Measurements from ENCODE around the gene ST3GAL4.

The ST3GAL4 gene

DNA sequence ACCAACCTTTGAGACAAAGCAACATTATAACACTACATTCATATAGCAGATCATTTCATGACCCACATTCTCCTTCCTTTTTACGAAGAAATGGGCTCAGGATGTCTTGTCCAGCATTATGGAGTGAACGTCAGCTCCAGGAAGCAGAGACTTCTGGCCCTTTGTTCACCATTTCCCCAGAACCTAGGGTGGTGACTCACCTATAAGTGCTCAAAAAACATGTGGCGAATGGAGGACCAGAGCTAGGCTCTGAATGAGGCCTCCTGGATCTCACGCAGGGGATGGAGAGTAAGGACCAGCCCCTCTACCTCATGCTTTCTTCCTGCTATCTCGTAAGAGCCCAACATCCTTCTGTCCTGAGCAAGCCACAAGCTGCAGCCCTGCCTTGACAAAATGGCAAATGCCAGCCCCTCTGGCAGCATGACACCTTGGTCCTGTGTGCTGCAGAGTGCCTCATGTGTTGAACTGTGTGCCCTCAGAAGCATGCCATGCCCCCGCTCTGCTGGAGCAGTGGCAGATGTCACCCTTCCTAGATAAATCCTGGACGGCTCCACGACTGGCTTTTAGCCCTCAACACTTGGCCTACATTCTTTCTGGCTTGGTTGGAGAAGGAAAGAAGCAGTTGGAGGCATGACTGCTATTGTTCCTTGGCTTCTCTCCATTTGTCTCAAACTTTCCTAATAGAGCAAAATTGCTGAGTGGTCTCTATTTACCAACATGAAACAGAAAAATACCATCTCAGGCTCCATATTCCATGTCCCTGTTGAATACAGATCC is 6.5 kb upstream of the ST3GAL4 start:
- peak overlapping the region; percentile 5 for H3K27ac ChIP-seq (ENCODE audit: poor library complexity, severe bottlenecking)
- DNase-seq (ENCODE audit: low spot score) (no peak), ATAC-seq (ENCODE audit: low read depth) (no peak)
- H3K4me1 ChIP-seq (ENCODE audit: insufficient read depth, poor library complexity, severe bottlenecking) = peaks cover 49% of the 10 kb centered on the region
- no peaks in the 10 kb centered on the region for H3K27me3 ChIP-seq (ENCODE audit: insufficient read depth, poor library complexity, severe bottlenecking)
- no peak overlapping the region for H3K4me3 ChIP-seq (ENCODE audit: severe bottlenecking)
- TF ChIP-seq, protein P1, sequence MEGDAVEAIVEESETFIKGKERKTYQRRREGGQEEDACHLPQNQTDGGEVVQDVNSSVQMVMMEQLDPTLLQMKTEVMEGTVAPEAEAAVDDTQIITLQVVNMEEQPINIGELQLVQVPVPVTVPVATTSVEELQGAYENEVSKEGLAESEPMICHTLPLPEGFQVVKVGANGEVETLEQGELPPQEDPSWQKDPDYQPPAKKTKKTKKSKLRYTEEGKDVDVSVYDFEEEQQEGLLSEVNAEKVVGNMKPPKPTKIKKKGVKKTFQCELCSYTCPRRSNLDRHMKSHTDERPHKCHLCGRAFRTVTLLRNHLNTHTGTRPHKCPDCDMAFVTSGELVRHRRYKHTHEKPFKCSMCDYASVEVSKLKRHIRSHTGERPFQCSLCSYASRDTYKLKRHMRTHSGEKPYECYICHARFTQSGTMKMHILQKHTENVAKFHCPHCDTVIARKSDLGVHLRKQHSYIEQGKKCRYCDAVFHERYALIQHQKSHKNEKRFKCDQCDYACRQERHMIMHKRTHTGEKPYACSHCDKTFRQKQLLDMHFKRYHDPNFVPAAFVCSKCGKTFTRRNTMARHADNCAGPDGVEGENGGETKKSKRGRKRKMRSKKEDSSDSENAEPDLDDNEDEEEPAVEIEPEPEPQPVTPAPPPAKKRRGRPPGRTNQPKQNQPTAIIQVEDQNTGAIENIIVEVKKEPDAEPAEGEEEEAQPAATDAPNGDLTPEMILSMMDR (IDR thresholded peaks at IDR 0.05; ENCODE audit: poor library complexity, severe bottlenecking) = no peak
- peaks cover 32% of the 10 kb centered on the region for H3K36me3 ChIP-seq (ENCODE audit: low read depth)
- H3K9me3 ChIP-seq (ENCODE audit: severe bottlenecking) = no peaks in the 10 kb centered on the region

DNA sequence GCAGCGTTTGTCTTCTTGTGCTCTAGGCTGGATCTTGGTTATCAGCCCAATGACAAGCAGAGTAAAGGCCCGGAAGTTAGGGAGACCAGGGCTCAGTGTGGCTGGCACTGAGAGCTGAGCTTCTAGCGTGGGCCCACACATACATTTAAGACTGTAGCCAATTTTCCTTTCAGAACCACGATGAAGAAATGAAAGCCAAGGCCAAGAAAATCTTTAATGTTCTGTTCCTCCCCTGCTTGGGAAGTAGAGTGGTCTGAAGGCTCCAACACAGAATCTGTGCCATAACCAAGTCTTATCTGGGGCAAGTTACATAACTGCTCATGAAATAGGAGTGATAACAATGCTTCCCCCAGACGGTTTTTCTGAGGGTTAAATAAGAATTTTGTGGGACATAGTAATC is 4.7 kb upstream of the ST3GAL4 start:
- H3K27ac ChIP-seq (ENCODE audit: poor library complexity, severe bottlenecking) = no peak overlapping the region

DNA sequence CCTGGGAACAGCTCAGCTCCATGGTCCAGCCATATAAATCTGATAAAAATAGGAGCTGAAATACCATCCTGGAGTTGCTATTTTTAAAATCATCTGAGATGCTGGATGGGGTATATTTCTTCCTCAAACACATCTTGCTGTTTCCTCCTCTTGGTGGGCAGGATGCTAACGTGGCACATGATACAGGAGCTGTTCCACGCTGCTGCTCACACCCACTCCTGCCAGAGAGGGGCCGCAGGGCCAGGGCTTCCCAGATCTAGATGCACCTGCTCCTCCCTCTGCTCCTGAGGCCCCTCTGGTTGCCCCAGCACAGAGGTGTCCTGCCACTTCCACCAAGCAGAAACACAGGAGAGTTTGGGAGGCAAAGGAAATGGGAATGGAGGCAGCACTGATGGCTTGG is 3.3 kb upstream of the ST3GAL4 start:
- H3K4me3 ChIP-seq (ENCODE audit: severe bottlenecking) = no peak overlapping the region
- peak overlapping the region; percentile 94 for H3K27ac ChIP-seq (ENCODE audit: poor library complexity, severe bottlenecking)
- no peaks in the 10 kb centered on the region for H3K9me3 ChIP-seq (ENCODE audit: severe bottlenecking)
- ATAC-seq (ENCODE audit: low read depth) = no peak
- peaks cover 42% of the 10 kb centered on the region for H3K4me1 ChIP-seq (ENCODE audit: insufficient read depth, poor library complexity, severe bottlenecking)
- no peak for DNase-seq (ENCODE audit: low spot score)
- TF ChIP-seq, protein P1 (IDR thresholded peaks at IDR 0.05; ENCODE audit: poor library complexity, severe bottlenecking) = no peak
- H3K36me3 ChIP-seq (ENCODE audit: low read depth) = peaks cover 37% of the 10 kb centered on the region
- H3K27me3 ChIP-seq (ENCODE audit: insufficient read depth, poor library complexity, severe bottlenecking) = no peaks in the 10 kb centered on the region

More for the DNA sequence above, 4.7 kb upstream of the ST3GAL4 start:
- H3K4me3 ChIP-seq (ENCODE audit: severe bottlenecking) = no peak overlapping the region
- DNase-seq (ENCODE audit: low spot score) = no peak
- H3K36me3 ChIP-seq (ENCODE audit: low read depth) = peaks cover 37% of the 10 kb centered on the region
- TF ChIP-seq, protein P1 (IDR thresholded peaks at IDR 0.05; ENCODE audit: poor library complexity, severe bottlenecking) = no peak
- H3K9me3 ChIP-seq (ENCODE audit: severe bottlenecking) = no peaks in the 10 kb centered on the region
- no peaks in the 10 kb centered on the region for H3K27me3 ChIP-seq (ENCODE audit: insufficient read depth, poor library complexity, severe bottlenecking)
- ATAC-seq (ENCODE audit: low read depth) = no peak
- peaks cover 53% of the 10 kb centered on the region for H3K4me1 ChIP-seq (ENCODE audit: insufficient read depth, poor library complexity, severe bottlenecking)

DNA sequence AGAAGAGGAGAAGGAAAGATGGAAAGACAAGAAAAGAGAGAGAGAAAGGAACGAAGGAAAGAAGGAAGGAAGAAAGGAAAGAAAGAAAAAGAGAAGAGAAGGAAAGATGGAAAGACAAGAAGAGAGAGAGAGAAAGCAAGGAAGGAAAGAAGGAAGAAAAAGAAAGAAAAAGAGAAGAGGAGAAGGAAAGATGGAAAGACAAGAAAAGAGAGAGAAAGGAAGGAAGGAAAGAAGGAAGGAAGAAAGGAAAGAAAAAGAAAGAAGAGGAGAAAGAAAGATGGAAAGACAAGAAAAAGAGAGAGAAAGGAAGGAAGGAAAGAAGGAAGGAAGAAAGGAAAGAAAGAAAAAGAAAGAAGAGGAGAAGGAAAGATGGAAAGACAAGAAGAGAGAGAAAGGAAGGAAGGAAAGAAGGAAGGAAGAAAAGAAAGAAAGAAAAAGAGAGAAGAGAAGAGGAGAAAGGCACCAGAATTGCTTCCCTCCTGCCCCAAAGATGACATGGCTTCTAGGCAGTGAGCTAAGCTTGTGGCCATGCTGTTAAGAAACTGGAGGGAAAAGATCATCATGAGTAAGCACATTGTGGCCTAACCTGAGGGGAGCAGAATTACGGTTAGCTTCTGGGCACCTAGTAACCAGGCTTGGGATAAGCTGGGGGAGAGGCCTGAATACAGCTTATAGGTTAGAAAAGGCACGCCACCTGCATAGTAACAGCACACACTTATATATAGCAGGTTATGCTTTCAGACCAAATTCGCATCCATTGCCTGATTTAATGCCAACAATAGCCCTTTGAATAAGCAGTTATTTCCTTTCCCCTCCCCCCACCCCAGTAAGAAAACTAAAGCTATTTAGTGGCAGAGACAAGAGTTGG is 2.3 kb upstream of the ST3GAL4 start:
- H3K27ac ChIP-seq (ENCODE audit: poor library complexity, severe bottlenecking) = peak overlapping the region; percentile 94
- DNase-seq (ENCODE audit: low spot score) = peak; percentile 60
- no peaks in the 10 kb centered on the region for H3K9me3 ChIP-seq (ENCODE audit: severe bottlenecking)
- ATAC-seq (ENCODE audit: low read depth) = peak; percentile 54
- peaks cover 37% of the 10 kb centered on the region for H3K36me3 ChIP-seq (ENCODE audit: low read depth)
- peaks cover 38% of the 10 kb centered on the region for H3K4me1 ChIP-seq (ENCODE audit: insufficient read depth, poor library complexity, severe bottlenecking)
- H3K4me3 ChIP-seq (ENCODE audit: severe bottlenecking) = no peak overlapping the region
- H3K27me3 ChIP-seq (ENCODE audit: insufficient read depth, poor library complexity, severe bottlenecking) = no peaks in the 10 kb centered on the region
- TF ChIP-seq, protein P1 (IDR thresholded peaks at IDR 0.05; ENCODE audit: poor library complexity, severe bottlenecking) = no peak
